PC-9 (cell line): ENCODE measurements around the gene GAPDH.

Experiments used
- EZH2 ChIP-seq: fragments of 200-600 bp; sonication (generic); IDR thresholded peaks from 2 replicates; pipeline ENCODE4 v1.8.0; 2017; ENCODE audit warnings: antibody characterized with exemption, low read depth
- TF ChIP-seq, protein P1 (sequence below): fragments of 200-600 bp; sonication (generic); conservative IDR thresholded peaks from 2 replicates; pipeline ENCODE4 v1.6.1; 2017; ENCODE audit warnings: mixed run types, antibody characterized with exemption, mild to moderate bottlenecking, moderate library complexity

DNA sequence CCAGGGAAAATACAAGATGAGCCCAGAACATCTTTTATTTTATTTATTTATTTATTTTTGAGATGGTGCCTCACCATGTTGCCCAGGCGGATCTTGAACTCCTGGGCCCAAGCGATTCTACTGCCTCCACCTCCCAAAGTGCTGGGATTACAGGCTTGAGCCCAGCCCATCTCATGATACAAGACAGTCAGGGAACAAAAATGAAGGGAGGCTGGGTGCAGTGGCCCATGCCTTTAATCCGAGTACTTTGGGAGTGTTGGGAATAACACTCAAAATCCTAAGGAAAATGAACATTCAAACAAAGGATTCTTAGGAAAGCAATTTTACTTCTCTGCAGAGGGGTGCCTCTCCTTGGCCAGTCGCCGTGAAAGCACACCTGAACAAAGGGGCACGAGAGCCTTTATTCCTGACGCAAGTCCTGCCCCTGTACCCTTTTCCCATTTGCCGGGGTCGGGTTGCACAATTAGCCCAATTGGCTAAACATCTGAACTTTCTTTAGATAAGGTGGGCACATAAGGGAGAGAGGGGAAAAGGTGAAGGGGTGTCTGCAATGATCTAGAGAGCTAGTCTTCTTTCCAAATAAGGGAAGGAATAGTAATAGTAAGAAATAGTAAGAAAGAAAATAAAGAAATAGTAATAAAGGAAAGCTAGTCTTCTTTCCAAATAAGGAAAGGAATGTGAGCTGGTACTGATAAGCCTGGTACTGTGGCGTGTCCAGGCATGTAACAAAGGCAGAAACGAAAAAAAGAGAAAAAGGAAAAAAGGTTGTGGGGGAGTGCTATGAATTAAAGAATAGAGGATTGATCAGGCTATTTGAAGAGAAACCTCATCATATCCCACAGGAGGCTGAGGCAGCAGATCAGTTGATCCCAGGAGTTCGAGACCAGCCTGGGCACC lies 27.0 kb upstream of the GAPDH start:
- TF ChIP-seq, protein P1, sequence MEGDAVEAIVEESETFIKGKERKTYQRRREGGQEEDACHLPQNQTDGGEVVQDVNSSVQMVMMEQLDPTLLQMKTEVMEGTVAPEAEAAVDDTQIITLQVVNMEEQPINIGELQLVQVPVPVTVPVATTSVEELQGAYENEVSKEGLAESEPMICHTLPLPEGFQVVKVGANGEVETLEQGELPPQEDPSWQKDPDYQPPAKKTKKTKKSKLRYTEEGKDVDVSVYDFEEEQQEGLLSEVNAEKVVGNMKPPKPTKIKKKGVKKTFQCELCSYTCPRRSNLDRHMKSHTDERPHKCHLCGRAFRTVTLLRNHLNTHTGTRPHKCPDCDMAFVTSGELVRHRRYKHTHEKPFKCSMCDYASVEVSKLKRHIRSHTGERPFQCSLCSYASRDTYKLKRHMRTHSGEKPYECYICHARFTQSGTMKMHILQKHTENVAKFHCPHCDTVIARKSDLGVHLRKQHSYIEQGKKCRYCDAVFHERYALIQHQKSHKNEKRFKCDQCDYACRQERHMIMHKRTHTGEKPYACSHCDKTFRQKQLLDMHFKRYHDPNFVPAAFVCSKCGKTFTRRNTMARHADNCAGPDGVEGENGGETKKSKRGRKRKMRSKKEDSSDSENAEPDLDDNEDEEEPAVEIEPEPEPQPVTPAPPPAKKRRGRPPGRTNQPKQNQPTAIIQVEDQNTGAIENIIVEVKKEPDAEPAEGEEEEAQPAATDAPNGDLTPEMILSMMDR: no peak
- no peak for TF ChIP-seq EZH2
